HEK293T (cell line): Measurements from ENCODE around the gene MOV10.

Source experiments
- CTCF ChIA-PET: fragments of 350-600 bp; formaldehyde crosslinking; extraction: SDS; loops from one replicate; lab custom pipeline; 2021; ENCODE audit warnings: antibody characterized with exemption, inconsistent platforms; lab: Yijun Ruan, JAX
- POLR2A ChIA-PET: fragments of 350-600 bp; formaldehyde crosslinking; extraction: SDS; loops from one replicate; lab custom pipeline; 2020; ENCODE audit warnings: antibody characterized with exemption, inconsistent platforms; lab: Yijun Ruan, JAX
- DNase-seq: peaks from one replicate; pipeline ENCODE4 v3.0.0; 2012; ENCODE audit warnings: mixed read lengths; ENCODE audit errors: extremely low spot score
- ARNT ChIP-seq: fragments of 450-650 bp; IDR thresholded peaks from 2 replicates; pipeline ENCODE4 v1.6.1; 2017; ENCODE audit warnings: mild to moderate bottlenecking
- BHLHE40 ChIP-seq: fragments of 450-650 bp; IDR thresholded peaks from 2 replicates; pipeline ENCODE4 v1.6.1; 2016; ENCODE audit warnings: mild to moderate bottlenecking, moderate library complexity, borderline replicate concordance
- CTBP1 ChIP-seq: fragments of 450-650 bp; IDR thresholded peaks from 2 replicates; pipeline ENCODE4 v1.6.1; 2016; ENCODE audit warnings: borderline replicate concordance
- ELF4 ChIP-seq: fragments of 450-650 bp; IDR thresholded peaks from 2 replicates; pipeline ENCODE4 v1.6.1; 2017; ENCODE audit warnings: antibody characterized with exemption
- FOXA1 ChIP-seq: fragments of 450-650 bp; IDR thresholded peaks from 2 replicates; pipeline ENCODE4 v1.6.1; 2016; ENCODE audit warnings: mild to moderate bottlenecking
- FOXK2 ChIP-seq: fragments of 450-650 bp; IDR thresholded peaks from 2 replicates; pipeline ENCODE4 v1.6.1; 2016; ENCODE audit warnings: mild to moderate bottlenecking
- FOXM1 ChIP-seq: fragments of 450-650 bp; IDR thresholded peaks from 2 replicates; pipeline ENCODE4 v1.6.1; 2017; ENCODE audit warnings: mild to moderate bottlenecking, borderline replicate concordance
- HDGF ChIP-seq: fragments of 450-650 bp; IDR thresholded peaks from 2 replicates; pipeline ENCODE4 v1.6.1; 2017; ENCODE audit warnings: antibody characterized with exemption, borderline replicate concordance
- L3MBTL2 ChIP-seq: fragments of 450-650 bp; conservative IDR thresholded peaks from 2 replicates; pipeline ENCODE4 v1.6.1; 2016; ENCODE audit warnings: mild to moderate bottlenecking
- LEF1 ChIP-seq: fragments of 450-650 bp; IDR thresholded peaks from 2 replicates; pipeline ENCODE4 v1.6.1; 2017; ENCODE audit warnings: mild to moderate bottlenecking, borderline replicate concordance
- NFRKB ChIP-seq: fragments of 450-650 bp; IDR thresholded peaks from 2 replicates; pipeline ENCODE4 v1.6.1; 2016; ENCODE audit warnings: mild to moderate bottlenecking, moderate library complexity
- PKNOX1 ChIP-seq: fragments of 450-650 bp; IDR thresholded peaks from 2 replicates; pipeline ENCODE4 v1.6.1; 2016
- SP1 ChIP-seq: fragments of 450-650 bp; IDR thresholded peaks from 2 replicates; pipeline ENCODE4 v1.6.1; 2017
- SUZ12 ChIP-seq: fragments of 450-650 bp; IDR thresholded peaks from 2 replicates; pipeline ENCODE4 v1.6.1; 2016; ENCODE audit warnings: mild to moderate bottlenecking
- TARDBP ChIP-seq: fragments of 450-650 bp; IDR thresholded peaks from 2 replicates; pipeline ENCODE4 v1.6.1; 2016
- ZNF384 ChIP-seq: fragments of 450-650 bp; IDR thresholded peaks from 2 replicates; pipeline ENCODE4 v1.6.1; 2016

The MOV10 gene

GRCh38 chr1:112692681-112693080 is 18.2 kb downstream of the MOV10 start:
- ChIA-PET CTCF (no interaction called here), POLR2A (no interaction called here)
- DNase-seq: no peak
- TF ChIP-seq ARNT (no peak), ZNF384 (no peak), BHLHE40 (no peak), L3MBTL2 (no peak), ELF4 (no peak), CTBP1 (no peak), FOXA1 (no peak), HDGF (no peak), PKNOX1 (no peak), FOXM1 (no peak), SUZ12 (no peak), SP1 (no peak), NFRKB (no peak), LEF1 (no peak), TARDBP (no peak), FOXK2 (no peak)

GRCh38 chr1:112693821-112694220 is 19.4 kb downstream of the MOV10 start:
- no peak for DNase-seq
- ChIA-PET POLR2A (interaction anchor here (1.0 kb wide), 1 partner anchor 9 kb away, joined by 4 read pairs; no protein-coding TSS in a partner anchor), CTCF (no interaction called here)
- TF ChIP-seq NFRKB (no peak), FOXK2 (no peak), CTBP1 (no peak), TARDBP (no peak), SP1 (no peak), LEF1 (no peak), PKNOX1 (no peak), ZNF384 (no peak), ARNT (no peak), ELF4 (no peak), HDGF (no peak), L3MBTL2 (no peak), FOXA1 (no peak), SUZ12 (no peak), BHLHE40 (no peak), FOXM1 (no peak)

GRCh38 chr1:112694363-112694929 is 20.0 kb downstream of the MOV10 start:
- no peak for TF ChIP-seq SUZ12
- no peak for TF ChIP-seq SP1
- TF ChIP-seq TARDBP: no peak
- TF ChIP-seq PKNOX1: no peak
- no peak for TF ChIP-seq FOXA1
- TF ChIP-seq ZNF384: no peak
- no peak for TF ChIP-seq ELF4
- TF ChIP-seq ARNT: no peak
- TF ChIP-seq FOXK2: no peak
- no peak for TF ChIP-seq CTBP1
- no peak for TF ChIP-seq HDGF
- TF ChIP-seq L3MBTL2: no peak
- CTCF ChIA-PET: no interaction called here
- DNase-seq: no peak
- POLR2A ChIA-PET: interaction anchor here (1.0 kb wide), 1 partner anchor 8 kb away, joined by 4 read pairs; no protein-coding TSS in a partner anchor

GRCh38 chr1:112695276-112695675 is 20.8 kb downstream of the MOV10 start:
- CTCF ChIA-PET: no interaction called here
- POLR2A ChIA-PET: interaction anchor here (1.4 kb wide), 1 partner anchor 20 kb away, joined by 4 read pairs; no protein-coding TSS in a partner anchor
- no peak for TF ChIP-seq ZNF384
- no peak for TF ChIP-seq LEF1
- no peak for TF ChIP-seq ELF4
- TF ChIP-seq FOXK2: no peak
- TF ChIP-seq HDGF: no peak
- no peak for TF ChIP-seq CTBP1
- TF ChIP-seq SUZ12: no peak
- no peak for TF ChIP-seq BHLHE40
- no peak for TF ChIP-seq FOXM1
- TF ChIP-seq NFRKB: no peak
- TF ChIP-seq SP1: no peak
- no peak for TF ChIP-seq L3MBTL2
- no peak for TF ChIP-seq TARDBP
- no peak for TF ChIP-seq PKNOX1
- no peak for TF ChIP-seq ARNT
- no peak for TF ChIP-seq FOXA1
- DNase-seq: no peak

- CTCF ChIA-PET: no interaction called here
- POLR2A ChIA-PET: interaction anchor here (1.4 to 2.7 kb wide), 2 partner anchors 21 kb away, joined by 4 to 18 read pairs; partner anchors contain the start of gene MOV10
These were observed 22.3 kb downstream of the MOV10 start for GRCh38 chr1:112696578-112697314.

More at GRCh38 chr1:112696578-112697314, 22.3 kb downstream of the MOV10 start:
- no peak for DNase-seq
- TF ChIP-seq ELF4: no peak
- no peak for TF ChIP-seq ARNT
- no peak for TF ChIP-seq NFRKB
- no peak for TF ChIP-seq BHLHE40
- no peak for TF ChIP-seq L3MBTL2
- TF ChIP-seq LEF1: no peak
- no peak for TF ChIP-seq FOXK2
- no peak for TF ChIP-seq SP1
- TF ChIP-seq FOXM1: no peak
- no peak for TF ChIP-seq PKNOX1
- TF ChIP-seq ZNF384: no peak
